ENCODE data around the gene CADM1.

The CADM1 gene

GRCh38 chr11:115153135-115153534 lies 351.1 kb downstream of the CADM1 start:
- no peaks in the 10 kb centered on the region for H3K27me3 Mint-ChIP-seq
- intact Hi-C loops (cut with micrococcal nuclease): no loop called here
- no peaks in the 10 kb centered on the region for H3K4me1 Mint-ChIP-seq (ENCODE audit: low read depth)
- H3K4me3 Mint-ChIP-seq: no peak overlapping the region
- H3K9me3 Mint-ChIP-seq: no peaks in the 10 kb centered on the region
- no peaks in the 10 kb centered on the region for H3K36me3 Mint-ChIP-seq (ENCODE audit: low read depth)
- no peak overlapping the region for H3K27ac Mint-ChIP-seq

GRCh38 chr11:115151010-115151409 lies 353.2 kb downstream of the CADM1 start:
- intact Hi-C loops (cut with micrococcal nuclease): no loop called here
- H3K27me3 Mint-ChIP-seq: no peaks in the 10 kb centered on the region
- no peaks in the 10 kb centered on the region for H3K36me3 Mint-ChIP-seq (ENCODE audit: low read depth)
- H3K4me1 Mint-ChIP-seq (ENCODE audit: low read depth): no peaks in the 10 kb centered on the region
- no peak overlapping the region for H3K4me3 Mint-ChIP-seq
- no peak overlapping the region for H3K27ac Mint-ChIP-seq
- H3K9me3 Mint-ChIP-seq: peaks cover 20% of the 10 kb centered on the region

GRCh38 chr11:115148691-115149090 lies 355.5 kb downstream of the CADM1 start:
- no peaks in the 10 kb centered on the region for H3K27me3 Mint-ChIP-seq
- H3K4me3 Mint-ChIP-seq: no peak overlapping the region
- no peaks in the 10 kb centered on the region for H3K36me3 Mint-ChIP-seq (ENCODE audit: low read depth)
- intact Hi-C loops (cut with micrococcal nuclease): no loop called here
- H3K9me3 Mint-ChIP-seq: peaks cover 20% of the 10 kb centered on the region
- no peaks in the 10 kb centered on the region for H3K4me1 Mint-ChIP-seq (ENCODE audit: low read depth)
- no peak overlapping the region for H3K27ac Mint-ChIP-seq

- peaks cover 20% of the 10 kb centered on the region for H3K9me3 Mint-ChIP-seq
- H3K4me3 Mint-ChIP-seq: no peak overlapping the region
- intact Hi-C loops (cut with micrococcal nuclease): no loop called here
- H3K27ac Mint-ChIP-seq: no peak overlapping the region
- no peaks in the 10 kb centered on the region for H3K4me1 Mint-ChIP-seq (ENCODE audit: low read depth)
- no peaks in the 10 kb centered on the region for H3K27me3 Mint-ChIP-seq
- H3K36me3 Mint-ChIP-seq (ENCODE audit: low read depth): no peaks in the 10 kb centered on the region
Measured at GRCh38 chr11:115148101-115148500, 356.1 kb downstream of the CADM1 start.

- no peak overlapping the region for H3K4me3 Mint-ChIP-seq
- no peaks in the 10 kb centered on the region for H3K4me1 Mint-ChIP-seq (ENCODE audit: low read depth)
- no peak overlapping the region for H3K27ac Mint-ChIP-seq
- no peaks in the 10 kb centered on the region for H3K36me3 Mint-ChIP-seq (ENCODE audit: low read depth)
- H3K9me3 Mint-ChIP-seq: peaks cover 20% of the 10 kb centered on the region
- H3K27me3 Mint-ChIP-seq: no peaks in the 10 kb centered on the region
- intact Hi-C loops (cut with micrococcal nuclease): no loop called here
Measured at GRCh38 chr11:115147243-115147807, 356.9 kb downstream of the CADM1 start.

- Mint-ChIP-seq H3K36me3 (ENCODE audit: low read depth) (no peaks in the 10 kb centered on the region), H3K27me3 (no peaks in the 10 kb centered on the region), H3K27ac (no peak overlapping the region), H3K4me3 (no peak overlapping the region), H3K9me3 (peaks cover 20% of the 10 kb centered on the region), H3K4me1 (ENCODE audit: low read depth) (no peaks in the 10 kb centered on the region)
- intact Hi-C loops (cut with micrococcal nuclease): no loop called here
Measured at GRCh38 chr11:115146425-115146824, 357.8 kb downstream of the CADM1 start.

GRCh38 chr11:115145324-115145723 lies 358.9 kb downstream of the CADM1 start:
- no peaks in the 10 kb centered on the region for H3K4me1 Mint-ChIP-seq (ENCODE audit: low read depth)
- H3K4me3 Mint-ChIP-seq: no peak overlapping the region
- peaks cover 20% of the 10 kb centered on the region for H3K9me3 Mint-ChIP-seq
- H3K36me3 Mint-ChIP-seq (ENCODE audit: low read depth): no peaks in the 10 kb centered on the region
- no peak overlapping the region for H3K27ac Mint-ChIP-seq
- no peaks in the 10 kb centered on the region for H3K27me3 Mint-ChIP-seq
- intact Hi-C loops (cut with micrococcal nuclease): no loop called here

GRCh38 chr11:115144914-115145313 lies 359.3 kb downstream of the CADM1 start:
- Mint-ChIP-seq H3K4me3 (no peak overlapping the region), H3K27me3 (no peaks in the 10 kb centered on the region), H3K27ac (no peak overlapping the region), H3K9me3 (peaks cover 20% of the 10 kb centered on the region), H3K4me1 (ENCODE audit: low read depth) (no peaks in the 10 kb centered on the region), H3K36me3 (ENCODE audit: low read depth) (no peaks in the 10 kb centered on the region)
- intact Hi-C loops (cut with micrococcal nuclease): no loop called here

GRCh38 chr11:115144014-115144413 lies 360.2 kb downstream of the CADM1 start:
- Mint-ChIP-seq H3K9me3 (peaks cover 20% of the 10 kb centered on the region), H3K4me1 (ENCODE audit: low read depth) (no peaks in the 10 kb centered on the region), H3K27me3 (no peaks in the 10 kb centered on the region), H3K4me3 (no peak overlapping the region), H3K36me3 (ENCODE audit: low read depth) (no peaks in the 10 kb centered on the region), H3K27ac (no peak overlapping the region)
- intact Hi-C loops (cut with micrococcal nuclease): no loop called here

- Mint-ChIP-seq H3K9me3 (peaks cover 4% of the 10 kb centered on the region), H3K36me3 (ENCODE audit: low read depth) (no peaks in the 10 kb centered on the region), H3K27me3 (no peaks in the 10 kb centered on the region), H3K4me1 (ENCODE audit: low read depth) (no peaks in the 10 kb centered on the region), H3K4me3 (no peak overlapping the region), H3K27ac (no peak overlapping the region)
- intact Hi-C loops (cut with micrococcal nuclease): no loop called here
Measured at GRCh38 chr11:115141231-115142114, 362.7 kb downstream of the CADM1 start.

- Mint-ChIP-seq H3K27ac (no peak overlapping the region), H3K27me3 (no peaks in the 10 kb centered on the region), H3K4me3 (no peak overlapping the region), H3K4me1 (ENCODE audit: low read depth) (no peaks in the 10 kb centered on the region), H3K9me3 (no peaks in the 10 kb centered on the region), H3K36me3 (ENCODE audit: low read depth) (no peaks in the 10 kb centered on the region)
- intact Hi-C loops (cut with micrococcal nuclease): no loop called here
Measured at GRCh38 chr11:115135936-115136335, 368.3 kb downstream of the CADM1 start.

GRCh38 chr11:115134926-115135325 lies 369.3 kb downstream of the CADM1 start:
- Mint-ChIP-seq H3K36me3 (ENCODE audit: low read depth) (no peaks in the 10 kb centered on the region), H3K4me3 (no peak overlapping the region), H3K9me3 (no peaks in the 10 kb centered on the region), H3K27me3 (no peaks in the 10 kb centered on the region), H3K27ac (no peak overlapping the region), H3K4me1 (ENCODE audit: low read depth) (no peaks in the 10 kb centered on the region)
- intact Hi-C loops (cut with micrococcal nuclease): no loop called here

- H3K4me3 Mint-ChIP-seq: no peak overlapping the region
- intact Hi-C loops (cut with micrococcal nuclease): no loop called here
- H3K9me3 Mint-ChIP-seq: no peaks in the 10 kb centered on the region
- H3K27me3 Mint-ChIP-seq: no peaks in the 10 kb centered on the region
- no peak overlapping the region for H3K27ac Mint-ChIP-seq
- H3K4me1 Mint-ChIP-seq (ENCODE audit: low read depth): no peaks in the 10 kb centered on the region
- H3K36me3 Mint-ChIP-seq (ENCODE audit: low read depth): no peaks in the 10 kb centered on the region
Measured at GRCh38 chr11:115133475-115134209, 370.6 kb downstream of the CADM1 start.

Measured in dendritic cell treated with granulocyte-macrophage colony-stimulating factor and Interleukin-4, amounts not matched to agents 40 ng/mL and 50 ng/mL, for 4 days (primary cell).